Fibroblast of lung (primary cell): ENCODE measurements around the gene ERICH6.

Source experiments
- EZH2 ChIP-seq: IDR thresholded peaks from 2 replicates; pipeline ENCODE4 v1.5.1; 2012; ENCODE audit warnings: low read length, control low read depth, mild to moderate bottlenecking; ENCODE audit errors: missing control alignments
- TF ChIP-seq, protein P1 (sequence below), 2 donors: IDR thresholded peaks in 1 of 2; conservative IDR thresholded peaks in 1 of 2; 1 replicate in 1 of 2; 2 replicates in 1 of 2; pipeline ENCODE4 v1.5.1; 2011 to 2012; ENCODE audit warnings: low read length in 2 of 2, control low read depth in 1 of 2, inconsistent platforms in 1 of 2, low read depth in 1 of 2, mild to moderate bottlenecking in 1 of 2

GRCh38 chr3:150653110-150653561 is 50.6 kb downstream of the ERICH6 start:
- TF ChIP-seq, protein P1, sequence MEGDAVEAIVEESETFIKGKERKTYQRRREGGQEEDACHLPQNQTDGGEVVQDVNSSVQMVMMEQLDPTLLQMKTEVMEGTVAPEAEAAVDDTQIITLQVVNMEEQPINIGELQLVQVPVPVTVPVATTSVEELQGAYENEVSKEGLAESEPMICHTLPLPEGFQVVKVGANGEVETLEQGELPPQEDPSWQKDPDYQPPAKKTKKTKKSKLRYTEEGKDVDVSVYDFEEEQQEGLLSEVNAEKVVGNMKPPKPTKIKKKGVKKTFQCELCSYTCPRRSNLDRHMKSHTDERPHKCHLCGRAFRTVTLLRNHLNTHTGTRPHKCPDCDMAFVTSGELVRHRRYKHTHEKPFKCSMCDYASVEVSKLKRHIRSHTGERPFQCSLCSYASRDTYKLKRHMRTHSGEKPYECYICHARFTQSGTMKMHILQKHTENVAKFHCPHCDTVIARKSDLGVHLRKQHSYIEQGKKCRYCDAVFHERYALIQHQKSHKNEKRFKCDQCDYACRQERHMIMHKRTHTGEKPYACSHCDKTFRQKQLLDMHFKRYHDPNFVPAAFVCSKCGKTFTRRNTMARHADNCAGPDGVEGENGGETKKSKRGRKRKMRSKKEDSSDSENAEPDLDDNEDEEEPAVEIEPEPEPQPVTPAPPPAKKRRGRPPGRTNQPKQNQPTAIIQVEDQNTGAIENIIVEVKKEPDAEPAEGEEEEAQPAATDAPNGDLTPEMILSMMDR (conservative IDR thresholded peaks at IDR 0.05 in 1 of 2, IDR thresholded peaks at IDR 0.05 in 1 of 2; ENCODE audit: low read depth in 1 of 2, low read length in 2 of 2) = no peak
- no peak for TF ChIP-seq EZH2
